Fibroblast of lung (primary cell): ENCODE data around the gene CDK6.

Source experiments
- EZH2 ChIP-seq: IDR thresholded peaks from 2 replicates; pipeline ENCODE4 v1.5.1; 2012; ENCODE audit warnings: low read length, control low read depth, mild to moderate bottlenecking; ENCODE audit errors: missing control alignments
- TF ChIP-seq, protein P1 (sequence below), 2 donors: IDR thresholded peaks in 1 of 2; conservative IDR thresholded peaks in 1 of 2; 1 replicate in 1 of 2; 2 replicates in 1 of 2; pipeline ENCODE4 v1.5.1; 2011 to 2012; ENCODE audit warnings: low read length in 2 of 2, control low read depth in 1 of 2, inconsistent platforms in 1 of 2, low read depth in 1 of 2, mild to moderate bottlenecking in 1 of 2

- TF ChIP-seq, protein P1, sequence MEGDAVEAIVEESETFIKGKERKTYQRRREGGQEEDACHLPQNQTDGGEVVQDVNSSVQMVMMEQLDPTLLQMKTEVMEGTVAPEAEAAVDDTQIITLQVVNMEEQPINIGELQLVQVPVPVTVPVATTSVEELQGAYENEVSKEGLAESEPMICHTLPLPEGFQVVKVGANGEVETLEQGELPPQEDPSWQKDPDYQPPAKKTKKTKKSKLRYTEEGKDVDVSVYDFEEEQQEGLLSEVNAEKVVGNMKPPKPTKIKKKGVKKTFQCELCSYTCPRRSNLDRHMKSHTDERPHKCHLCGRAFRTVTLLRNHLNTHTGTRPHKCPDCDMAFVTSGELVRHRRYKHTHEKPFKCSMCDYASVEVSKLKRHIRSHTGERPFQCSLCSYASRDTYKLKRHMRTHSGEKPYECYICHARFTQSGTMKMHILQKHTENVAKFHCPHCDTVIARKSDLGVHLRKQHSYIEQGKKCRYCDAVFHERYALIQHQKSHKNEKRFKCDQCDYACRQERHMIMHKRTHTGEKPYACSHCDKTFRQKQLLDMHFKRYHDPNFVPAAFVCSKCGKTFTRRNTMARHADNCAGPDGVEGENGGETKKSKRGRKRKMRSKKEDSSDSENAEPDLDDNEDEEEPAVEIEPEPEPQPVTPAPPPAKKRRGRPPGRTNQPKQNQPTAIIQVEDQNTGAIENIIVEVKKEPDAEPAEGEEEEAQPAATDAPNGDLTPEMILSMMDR (conservative IDR thresholded peaks at IDR 0.05 in 1 of 2, IDR thresholded peaks at IDR 0.05 in 1 of 2; ENCODE audit: low read depth in 1 of 2, low read length in 2 of 2) = no peak
- TF ChIP-seq EZH2 = no peak
Observed at GRCh38 chr7:92706563-92706962, 129.8 kb downstream of the CDK6 start.
